Ovary (tissue), 9 donors: ENCODE results near the gene ARHGEF4. TPM values are rescaled to one million over a fixed set of nuclear protein-coding genes. Genes with fewer than 3 reads are reported as not detected.

Source experiments
- DNase-seq, 5 donors: peaks; one replicate each; pipeline ENCODE4 v3.0.0-alpha.2; 2019 to 2020
- H3K27ac ChIP-seq, 2 donors: fragments of 200-600 bp; one replicate each; pipeline versions ENCODE4 v1.5.1 to v1.8.0; 2019 to 2022
- H3K27me3 ChIP-seq: fragments of 200-600 bp; one replicate; pipeline ENCODE4 v1.8.0; 2022
- H3K36me3 ChIP-seq: fragments of 200-600 bp; sonication (generic); one replicate; pipeline ENCODE4 v1.5.1; 2019
- H3K4me1 ChIP-seq: one replicate; pipeline ENCODE4 v1.8.1; 2013; ENCODE audit warnings: mild to moderate bottlenecking, moderate library complexity; ENCODE audit not compliant: insufficient read depth
- H3K4me3 ChIP-seq: fragments of 200-600 bp; sonication (generic); one replicate; pipeline ENCODE4 v1.5.1; 2017
- H3K9me3 ChIP-seq, 2 donors: fragments of 200-600 bp in 1 of 2; sonication (generic) in 1 of 2; one replicate each; pipeline versions ENCODE4 v1.5.1 to v1.8.1; 2013 to 2019; ENCODE audit warnings: mild to moderate bottlenecking in 1 of 2, moderate library complexity in 1 of 2
- CTCF ChIP-seq, 3 donors: fragments of 450-650 bp in 2 of 3; fragments of 200-600 bp in 1 of 3; IDR thresholded peaks; one replicate each; pipeline versions ENCODE4 v1.5.1 to v1.8.0; 2016 to 2022; ENCODE audit warnings: antibody characterized with exemption in 3 of 3, mild to moderate bottlenecking in 1 of 3
- EP300 ChIP-seq: sonication (generic); formaldehyde crosslinking; IDR thresholded peaks from one replicate; pipeline ENCODE4 v1.6.1; 2017; ENCODE audit warnings: antibody characterized with exemption
- POLR2A ChIP-seq: fragments of 450-650 bp; IDR thresholded peaks from one replicate; pipeline ENCODE4 v1.6.1; 2017; ENCODE audit warnings: antibody characterized with exemption, mild to moderate bottlenecking, moderate library complexity
- WGBS, 3 donors: extraction: QIAGEN DNeasy Blood & Tissue Kit in 1 of 3; methylation state at CpG; one replicate each; pipeline versions ENCODE4 v1.1.5 to v1.1.7; 2013 to 2017; 5-methylcytosine and 5-hydroxymethylcytosine counted together
- intact Hi-C, 4 donors: fragments of 100-400 bp; cut with DNase I; formaldehyde crosslinking; loops; one replicate each; pipeline versions ENCODE4 v1.11.0 to v1.15.1; 2022 to 2023
- polyA plus RNA-seq, 2 donors: library from polyadenylated mRNA; stranded (reverse); fragments of 200-250 nt in 1 of 2; fragments of 350-450 nt in 1 of 2; fragmentation: Illumina TruSeq in 1 of 2; extraction: RNeasy Lipid Tissue Mini Kit (QIAGEN cat#74804) in 1 of 2; gene quantifications; one replicate each; pipeline ENCODE4 v1.2.3, GENCODE V29; 2013 to 2014
- total RNA-seq, 7 donors: library from RNA; depleted of rRNA in 2 of 7; stranded (reverse); fragments of >200 nt in 2 of 7; fragmentation: NEBNext Ultra II Directional in 3 of 7; extraction: Animal tissue kit (Norgen Biotek cat#: 25700) in 3 of 7; gene quantifications; one replicate each; pipeline versions ENCODE4 v1.1.0 to v1.2.4, GENCODE V29; 2016 to 2023
- donor health status: DM: no; HTN: no; CAD: no; lungs with moderate emphysema.
- donor health status: DM: no; HTN: no; CAD: no.
- donor health status: Bipolar disorder and iron deficiency.
- donor health status: DM: yes; HTN: yes; CAD: no.
- donor health status: DM: no; HTN: no; CAD: no.
- donor health status: DM: yes; HTN: yes; CAD: no.

ARHGEF4 gene
- total and polyA plus RNA-seq, 9 donors: 8.6 to 27.4 (median 18.0) TPM

GRCh38 chr2:131022731-131023130, 186.0 kb downstream of the ARHGEF4 start:
- TF ChIP-seq POLR2A (no peak), CTCF (IDR thresholded peaks at IDR 0.05) (no peak)
- no peaks in the 10 kb centered on the region for H3K36me3 ChIP-seq
- DNase-seq: no peak

DNA sequence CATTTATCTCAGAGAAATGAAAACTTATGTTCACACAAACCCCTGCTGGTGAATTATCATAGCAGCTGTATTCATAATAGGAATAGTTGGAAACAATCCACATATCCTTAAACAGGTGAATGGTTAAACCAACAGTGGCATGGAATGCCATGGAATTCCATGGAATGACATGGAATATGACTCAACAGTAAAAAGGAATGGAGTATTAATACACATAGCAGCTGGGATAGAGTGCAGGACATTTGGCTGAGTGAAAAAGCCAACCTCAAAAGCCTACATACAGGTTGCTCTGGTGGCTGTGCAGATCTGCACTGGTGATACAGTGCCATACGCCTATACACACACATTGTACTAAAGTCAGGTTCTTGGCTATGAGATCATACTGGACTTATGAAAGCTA, 187.0 kb downstream of the ARHGEF4 start:
- no peak for DNase-seq
- no peaks in the 10 kb centered on the region for H3K4me1 ChIP-seq
- no peaks in the 10 kb centered on the region for H3K36me3 ChIP-seq
- H3K4me3 ChIP-seq: no peak overlapping the region
- no peak overlapping the region for H3K27ac ChIP-seq
- intact Hi-C loops: no loop called here
- H3K9me3 ChIP-seq: no peaks in the 10 kb centered on the region
- TF ChIP-seq CTCF (IDR thresholded peaks at IDR 0.05) (no peak), EP300 (no peak), POLR2A (no peak)
- H3K27me3 ChIP-seq: no peaks in the 10 kb centered on the region
- 80 to 100% (median 98%) methylated on average over 1 of the region's 1 CpG for WGBS, 3 donors

More at GRCh38 chr2:131022731-131023130, 186.0 kb downstream of the ARHGEF4 start:
- no peaks in the 10 kb centered on the region for H3K9me3 ChIP-seq
- no peaks in the 10 kb centered on the region for H3K4me1 ChIP-seq
- H3K27me3 ChIP-seq: no peaks in the 10 kb centered on the region
- WGBS, 3 donors: 7 to 13% (median 10%) methylated on average over 1 of the region's 1 CpG
- H3K27ac ChIP-seq: no peak overlapping the region
- intact Hi-C loops: no loop called here
- no peak overlapping the region for H3K4me3 ChIP-seq

GRCh38 chr2:131026919-131027318, 190.2 kb downstream of the ARHGEF4 start:
- H3K27me3 ChIP-seq: no peaks in the 10 kb centered on the region
- no peaks in the 10 kb centered on the region for H3K9me3 ChIP-seq
- no peak for DNase-seq
- no peaks in the 10 kb centered on the region for H3K4me1 ChIP-seq
- 63 to 69% (median 65%) methylated on average over 5 of the region's 5 CpGs for WGBS, 3 donors
- intact Hi-C loops: no loop called here
- H3K4me3 ChIP-seq: no peak overlapping the region
- no peak overlapping the region for H3K27ac ChIP-seq
- no peaks in the 10 kb centered on the region for H3K36me3 ChIP-seq
- no peak for TF ChIP-seq POLR2A
- no peak for TF ChIP-seq CTCF (IDR thresholded peaks at IDR 0.05)
- TF ChIP-seq EP300: no peak

GRCh38 chr2:131027566-131028528, 191.1 kb downstream of the ARHGEF4 start:
- 79 to 88% (median 83%) methylated on average over 10 to 12 of the region's 12 CpGs for WGBS, 3 donors
- H3K4me1 ChIP-seq: no peaks in the 10 kb centered on the region
- H3K9me3 ChIP-seq: no peaks in the 10 kb centered on the region
- no peak overlapping the region for H3K27ac ChIP-seq
- H3K36me3 ChIP-seq: no peaks in the 10 kb centered on the region
- no peak overlapping the region for H3K4me3 ChIP-seq
- no peak for DNase-seq
- no peak for TF ChIP-seq EP300
- TF ChIP-seq CTCF (IDR thresholded peaks at IDR 0.05): no peak
- TF ChIP-seq POLR2A: no peak
- intact Hi-C loops: no loop called here
- no peaks in the 10 kb centered on the region for H3K27me3 ChIP-seq
